GM04503 (cell line): ENCODE measurements around the gene TFG.

ENCODE experiments used
- DNase-seq: peaks from one replicate; pipeline ENCODE4 v3.0.0-alpha.2; 2012; ENCODE audit warnings: low read depth

Gene TFG

GRCh38 chr3:100754563-100755334, 45.5 kb downstream of the TFG start:
- DNase-seq = no peak

DNA sequence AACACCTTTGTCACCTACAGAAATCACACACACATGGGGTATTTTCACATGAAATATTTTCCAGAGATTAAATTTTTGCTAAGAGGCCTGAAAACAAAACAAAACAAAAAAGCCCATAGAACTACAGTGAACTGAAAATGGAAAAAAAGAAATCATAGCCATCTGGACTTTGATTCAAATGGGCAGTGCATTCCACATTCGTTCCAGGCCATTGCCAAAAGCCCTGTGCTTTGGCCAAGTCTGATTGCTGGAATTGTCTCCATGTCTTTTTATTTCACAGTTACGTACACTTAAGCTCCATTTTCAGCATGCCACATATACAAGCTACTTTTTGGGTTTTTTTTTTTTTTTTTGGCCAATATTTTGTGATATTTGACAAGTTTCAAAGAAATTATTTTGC, 47.1 kb downstream of the TFG start:
- peak; percentile 31 for DNase-seq

- no peak for DNase-seq
These were observed 49.9 kb downstream of the TFG start for GRCh38 chr3:100759159-100759558.

DNA sequence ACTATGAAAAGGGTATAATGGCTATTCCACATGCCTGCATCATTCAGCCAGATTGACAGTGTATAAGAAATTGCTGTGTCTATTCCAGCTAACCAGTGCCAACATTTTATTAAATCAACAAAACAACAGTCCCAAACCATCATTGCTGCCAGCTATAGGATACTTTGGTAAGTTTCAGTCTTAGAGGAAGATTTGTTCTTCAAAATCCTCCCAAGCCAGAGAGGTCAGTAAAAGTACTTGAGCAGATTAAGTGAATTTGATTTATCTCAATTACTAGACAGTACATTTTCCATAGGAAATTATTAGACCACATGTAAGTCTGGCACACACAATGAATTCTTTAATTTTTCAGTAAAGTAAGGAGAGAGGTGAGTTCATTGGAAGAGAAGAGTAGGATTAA, 50.7 kb downstream of the TFG start:
- no peak for DNase-seq

DNA sequence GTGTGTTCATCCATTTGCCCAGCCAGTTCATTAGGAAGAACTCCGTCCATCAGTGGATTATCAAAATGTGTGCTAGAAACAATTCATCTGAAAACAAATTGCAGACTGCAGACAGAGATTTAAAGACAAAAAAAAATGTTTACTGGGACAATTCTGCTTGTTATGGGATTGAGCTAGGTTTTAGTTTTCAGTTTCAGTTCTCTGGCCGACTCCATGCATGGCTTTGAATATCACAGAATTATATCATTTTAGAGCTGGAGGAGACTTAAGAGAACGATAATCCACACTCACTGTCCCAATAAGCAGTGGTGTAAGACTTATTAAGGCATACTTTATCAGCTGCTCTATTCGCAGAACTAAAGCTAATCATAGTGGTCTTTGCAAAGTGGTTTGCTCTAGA, 51.1 kb downstream of the TFG start:
- no peak for DNase-seq

DNA sequence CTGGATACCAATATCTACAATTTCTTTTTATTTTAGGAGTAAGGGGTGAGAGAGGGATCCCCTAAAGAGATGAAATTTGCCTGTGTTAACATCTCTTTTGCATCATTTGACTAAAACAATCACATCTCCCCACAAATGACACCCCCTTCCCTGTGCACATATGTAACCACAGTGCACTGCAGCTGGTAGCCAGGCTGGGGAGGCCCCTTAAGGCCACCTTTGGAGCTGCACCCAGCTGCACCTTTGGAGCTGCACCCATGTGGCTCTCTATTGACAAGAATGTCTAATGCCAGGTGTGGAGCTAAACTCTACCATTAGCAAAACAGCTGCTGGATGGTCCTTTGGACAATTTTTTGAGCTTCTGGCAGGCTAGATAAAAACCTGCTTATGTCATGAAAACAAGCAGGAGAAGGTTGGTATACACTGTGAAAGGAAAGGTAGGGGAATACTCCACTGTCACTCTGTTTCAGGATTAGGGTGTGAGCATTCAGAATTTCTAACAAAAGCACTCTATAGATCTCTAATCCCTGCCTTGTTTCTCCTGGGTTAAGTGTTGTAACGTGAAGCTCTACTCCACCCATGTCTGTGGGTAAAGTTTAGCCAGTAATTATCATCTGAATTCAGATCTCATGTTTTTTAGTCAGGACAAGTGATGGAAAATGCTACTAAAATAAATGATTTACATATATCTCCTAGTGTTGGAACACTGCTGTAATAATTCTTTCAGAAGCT, 52.1 kb downstream of the TFG start:
- DNase-seq = no peak

DNA sequence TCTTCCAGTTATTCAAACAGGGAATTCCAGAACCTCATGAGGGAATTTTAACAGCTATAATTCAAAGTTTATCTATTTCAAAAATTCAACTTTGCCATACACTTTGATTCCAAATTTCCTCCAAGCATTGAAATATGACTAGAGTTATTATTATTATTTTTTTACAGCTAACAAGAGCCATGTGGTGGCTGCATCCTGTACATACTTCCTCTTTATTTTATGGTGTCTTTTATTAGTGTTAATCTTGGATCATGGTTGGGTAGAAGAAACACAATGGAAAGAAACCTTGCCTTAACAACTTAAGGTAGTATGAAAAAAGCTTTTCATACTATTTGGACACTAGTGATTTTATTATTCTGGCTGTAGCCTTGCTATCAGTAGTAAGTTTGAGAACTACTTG, 52.7 kb downstream of the TFG start:
- DNase-seq = no peak

GRCh38 chr3:100765437-100765975, 56.2 kb downstream of the TFG start:
- DNase-seq = no peak

- DNase-seq = no peak
These were observed 56.8 kb downstream of the TFG start for GRCh38 chr3:100766069-100766468.

DNA sequence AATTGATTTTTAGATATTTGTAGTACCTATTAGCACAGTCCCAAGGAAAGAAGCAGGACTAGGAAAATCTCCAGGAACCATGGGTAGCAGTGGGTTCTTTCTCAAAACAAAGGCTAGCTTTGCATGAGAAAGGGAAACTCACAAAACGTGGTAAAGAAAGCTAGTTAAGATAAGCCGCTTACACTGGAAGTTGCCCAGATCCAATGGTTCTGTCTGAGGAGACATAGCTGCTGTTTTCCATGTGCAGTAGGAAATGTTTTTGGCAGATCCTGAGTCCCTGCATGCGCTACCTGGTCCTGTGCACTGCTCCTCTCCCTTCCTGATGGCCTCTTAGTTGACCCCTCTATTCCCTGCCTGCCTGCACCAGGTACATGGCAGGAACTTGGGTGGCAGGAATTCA, 60.4 kb downstream of the TFG start:
- DNase-seq = no peak

GRCh38 chr3:100775226-100775625, 65.9 kb downstream of the TFG start:
- DNase-seq = no peak

- no peak for DNase-seq
These were observed 66.4 kb downstream of the TFG start for GRCh38 chr3:100775669-100776068.

GRCh38 chr3:100776097-100776729, 66.9 kb downstream of the TFG start:
- DNase-seq = no peak

DNA sequence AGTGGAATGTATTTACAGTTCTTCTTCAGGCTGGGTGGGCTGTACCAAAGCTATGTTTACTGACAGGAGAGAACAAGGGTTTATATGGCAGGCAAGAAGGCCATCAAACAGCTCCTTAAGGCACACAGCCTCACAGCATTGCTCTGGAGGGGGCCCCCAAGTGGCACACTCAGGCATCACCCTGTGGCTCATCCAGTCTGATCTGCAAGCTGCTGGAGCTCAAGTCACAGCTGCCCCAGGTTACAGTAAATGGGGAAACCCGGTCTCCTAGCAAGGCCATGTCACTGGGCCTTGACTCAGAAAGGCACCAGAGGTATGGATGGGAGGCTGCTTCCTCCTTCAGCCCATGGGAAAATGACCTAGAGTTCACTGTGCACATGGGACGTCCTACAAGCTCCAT, 67.5 kb downstream of the TFG start:
- no peak for DNase-seq

- peak; percentile 59 for DNase-seq
These were observed 68.0 kb downstream of the TFG start for GRCh38 chr3:100777271-100777670.

- DNase-seq = no peak
These were observed 70.2 kb downstream of the TFG start for GRCh38 chr3:100779480-100779879.

GRCh38 chr3:100780071-100780622, 70.9 kb downstream of the TFG start:
- DNase-seq = no peak

DNA sequence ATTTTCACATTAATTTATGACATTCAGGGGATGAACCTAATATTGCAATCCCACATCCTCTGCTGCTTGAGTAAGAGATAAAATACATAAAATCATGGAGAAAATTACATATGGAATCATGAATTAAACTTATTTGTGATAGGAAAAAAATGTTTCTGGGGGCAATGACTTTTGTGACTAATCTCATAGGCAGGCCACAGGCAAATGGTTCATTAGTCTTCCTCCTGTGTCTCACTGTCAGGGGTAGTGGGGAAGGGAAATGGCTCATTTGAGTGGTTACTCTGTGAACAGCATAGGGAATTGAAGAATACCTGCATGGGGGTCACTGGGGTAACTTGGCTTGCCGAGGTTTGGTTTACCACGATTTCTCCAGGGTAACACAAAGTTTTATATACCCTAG, 72.0 kb downstream of the TFG start:
- DNase-seq = no peak

- no peak for DNase-seq
These were observed 73.1 kb downstream of the TFG start for GRCh38 chr3:100782348-100782747.

DNA sequence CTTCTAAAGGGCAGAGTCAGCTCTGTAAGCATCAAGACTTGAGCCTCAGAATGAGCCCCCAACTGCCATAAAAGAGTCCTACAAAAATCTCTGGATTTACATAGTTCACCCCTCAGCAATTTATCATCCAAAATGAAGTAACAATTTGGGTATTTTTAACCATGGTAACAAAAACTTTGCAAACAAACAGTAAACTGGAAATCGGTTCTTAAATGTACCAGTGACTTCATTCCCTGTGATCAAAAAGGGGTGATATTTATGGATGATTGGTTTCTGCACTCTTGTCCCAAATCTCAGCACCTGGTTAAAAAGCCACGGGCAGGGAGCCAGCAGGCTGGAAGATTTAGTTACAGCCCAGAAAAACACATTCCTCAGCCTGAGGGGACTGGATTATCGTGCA, 73.6 kb downstream of the TFG start:
- DNase-seq = peak; percentile 31

- no peak for DNase-seq
These were observed 74.3 kb downstream of the TFG start for GRCh38 chr3:100783619-100784018.

DNA sequence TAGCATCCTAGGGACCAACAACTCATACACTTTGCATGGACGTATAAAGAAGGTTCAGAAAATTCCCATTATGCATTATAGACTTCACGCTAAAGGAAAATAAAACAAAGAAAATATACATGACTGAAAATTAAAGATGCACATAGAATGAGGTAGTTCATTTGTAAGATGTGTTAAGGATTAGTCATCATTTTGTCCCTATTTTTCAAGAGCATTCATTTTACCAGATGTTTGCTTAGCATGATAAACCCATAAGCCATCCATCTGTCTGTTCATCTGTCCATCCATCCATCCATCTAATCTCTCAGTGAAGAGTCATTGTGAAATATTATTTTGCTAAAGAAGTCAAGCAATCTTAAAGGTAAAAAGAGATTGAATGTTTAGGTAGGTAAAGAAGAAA, 80.3 kb downstream of the TFG start:
- DNase-seq = no peak

GRCh38 chr3:100796556-100796955, 87.3 kb downstream of the TFG start:
- DNase-seq = no peak
